ENCODE measurements around the gene C19orf85. TPM values are rescaled to one million over a fixed set of nuclear protein-coding genes. Genes with fewer than 3 reads are reported as not detected.
"Not testable (repeated sequence)": the region's sequence is repeated elsewhere in the genome, so short reads cannot be mapped to it uniquely, and the experiment has no call there.

Gene C19orf85
- total and polyA plus RNA-seq, 4 experiments from 2014 or later, result not detected

DNA sequence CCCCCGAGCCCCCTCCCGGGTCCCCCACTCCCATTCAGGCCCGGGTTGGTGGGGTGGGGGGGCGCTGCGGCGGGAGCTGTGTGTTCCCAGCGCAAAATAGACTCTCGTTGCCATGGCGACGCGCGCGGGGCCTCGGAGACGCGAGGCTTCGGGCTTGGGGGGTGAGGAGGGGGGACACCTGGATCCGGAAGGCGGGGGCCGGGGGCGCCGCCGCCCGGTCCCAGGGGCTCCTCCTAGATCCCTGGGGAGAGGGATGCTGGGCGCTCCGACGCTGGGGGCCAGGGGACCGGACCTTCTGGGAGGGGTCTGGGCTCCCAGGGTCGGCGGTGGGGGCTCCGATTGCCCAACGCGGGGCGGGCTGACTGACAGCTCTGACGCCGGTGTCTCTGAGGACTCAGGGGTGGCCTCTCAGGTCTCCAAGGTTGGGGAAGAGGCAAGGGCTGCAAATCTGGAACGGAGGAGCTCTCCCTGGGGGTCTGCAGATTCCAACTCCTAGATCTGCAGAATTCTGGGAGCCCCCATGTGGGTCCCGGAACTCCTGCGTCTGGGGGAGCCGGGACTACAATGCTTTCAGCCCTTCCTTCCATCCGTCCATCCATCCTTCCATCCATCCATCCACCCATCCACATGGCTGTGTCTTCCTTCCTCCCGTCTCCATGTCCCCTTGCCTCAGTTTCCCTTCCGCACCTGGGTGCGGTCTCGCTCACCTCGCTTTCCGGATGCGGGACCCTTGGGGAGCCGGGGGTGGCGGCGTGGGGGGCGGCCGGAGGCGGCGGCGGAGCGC is 12.4 kb downstream of the C19orf85 start:
- peak overlapping the region in 5 of 8 donors; percentile 41 to 74 (median 65) for H3K4me3 Mint-ChIP-seq
- intact Hi-C loops (cut with micrococcal nuclease), result no loop called here

DNA sequence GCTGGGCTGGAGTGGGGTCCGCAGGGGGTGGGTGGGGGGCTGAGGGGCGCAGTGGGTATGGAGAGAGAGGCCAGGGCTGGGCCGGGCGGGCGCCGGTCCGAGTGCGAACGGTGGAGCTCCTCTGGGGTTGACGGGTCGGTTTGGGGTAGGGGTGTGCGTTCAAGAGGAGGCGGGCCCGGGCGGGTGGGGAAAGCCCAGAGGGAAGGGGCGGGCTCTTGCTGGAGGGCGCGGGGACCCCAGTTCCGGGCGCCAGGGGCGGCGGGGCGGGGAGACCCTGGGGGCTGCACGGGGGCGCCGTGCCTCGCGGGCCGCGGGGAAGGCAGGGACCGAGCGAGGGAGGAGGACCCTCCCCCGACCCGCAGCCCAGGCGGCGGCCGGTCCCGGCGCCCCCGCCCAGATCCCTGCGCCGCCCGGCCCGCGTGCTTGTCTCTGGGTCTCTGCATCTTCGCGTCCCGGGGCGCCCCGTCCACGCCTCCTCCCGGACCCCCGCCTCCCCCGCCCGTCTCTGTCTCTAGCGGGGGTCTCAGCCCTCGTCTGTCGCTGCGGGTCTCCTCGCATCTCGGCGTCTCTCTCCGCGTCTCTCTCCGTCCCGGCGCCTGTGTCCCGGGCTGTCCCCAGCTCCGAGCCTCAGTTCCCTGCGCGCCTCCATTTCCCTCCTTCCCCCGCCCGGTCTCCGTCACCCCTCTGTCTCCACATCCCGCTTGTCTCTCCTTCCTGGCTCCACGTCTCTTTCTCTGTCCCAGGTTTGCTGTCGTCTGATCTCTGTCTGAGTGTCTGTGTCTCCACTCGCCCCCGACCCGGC is 13.2 kb downstream of the C19orf85 start:
- H3K4me3 Mint-ChIP-seq, result peak overlapping the region; percentile 7 to 74 (median 70)
- Histone ChIP-seq H3K36me3 (ENCODE audit: insufficient read depth, low read length) (no peaks in the 10 kb centered on the region), H3K9me3 (ENCODE audit: control insufficient read depth in 1 of 2, low read length in 2 of 2) (no peaks in the 10 kb centered on the region), H3K4me1 (ENCODE audit: insufficient read depth, low read length) (peaks cover 10% of the 10 kb centered on the region), H3K4me3 (ENCODE audit: low read length in 2 of 2) (no peak overlapping the region), H3K27me3 (ENCODE audit: insufficient read depth, low read length) (no peaks in the 10 kb centered on the region), H3K27ac (ENCODE audit: low read depth, low read length) (no peak overlapping the region)
- intact Hi-C loops (cut with micrococcal nuclease), result no loop called here
- CTCF ChIA-PET (ENCODE audit: partially characterized antibody), result interaction anchor here (3.0 kb wide), 1 partner anchor 310 kb away, joined by 10 read pairs; no protein-coding TSS in a partner anchor
- POLR2A ChIA-PET (ENCODE audit: partially characterized antibody), result no interaction called here
- no peaks in the 10 kb centered on the region for H3K9me3 Mint-ChIP-seq
- H3K36me3 Mint-ChIP-seq, result peaks cover 3% of the 10 kb centered on the region in 2 donors
- H3K27ac Mint-ChIP-seq, result peak overlapping the region in 3 of 7 donors; percentile 48 to 87 (median 55)
- peaks cover 12 to 18% of the 10 kb centered on the region in 2 donors for H3K27me3 Mint-ChIP-seq
- peaks cover 5 to 20% (median 15%) of the 10 kb centered on the region in 4 donors for H3K4me1 Mint-ChIP-seq
- peak in 1 of 5 donors; percentile 29 for DNase-seq

More for the DNA sequence above, 12.4 kb downstream of the C19orf85 start:
- Mint-ChIP-seq H3K27me3 (peaks cover 12 to 18% of the 10 kb centered on the region in 2 donors), H3K4me1 (peaks cover 5 to 20% (median 15%) of the 10 kb centered on the region in 4 donors), H3K36me3 (peaks cover 3 to 8% of the 10 kb centered on the region in 2 donors), H3K9me3 (no peaks in the 10 kb centered on the region), H3K27ac (peak overlapping the region in 1 of 7 donors; percentile 87)
- Histone ChIP-seq H3K4me3 (ENCODE audit: low read length in 2 of 2) (no peak overlapping the region), H3K36me3 (ENCODE audit: insufficient read depth, low read length) (no peaks in the 10 kb centered on the region), H3K4me1 (ENCODE audit: insufficient read depth, low read length) (peaks cover 10% of the 10 kb centered on the region), H3K9me3 (ENCODE audit: control insufficient read depth in 1 of 2, low read length in 2 of 2) (no peaks in the 10 kb centered on the region), H3K27ac (ENCODE audit: low read depth, low read length) (no peak overlapping the region), H3K27me3 (ENCODE audit: insufficient read depth, low read length) (no peaks in the 10 kb centered on the region)
- ChIA-PET CTCF (ENCODE audit: partially characterized antibody) (interaction anchor here (2.2 to 3.0 kb wide), 2 partner anchors 16 to 311 kb away, joined by 10 read pairs; no protein-coding TSS in a partner anchor), POLR2A (ENCODE audit: partially characterized antibody) (interaction anchor here (0.5 to 0.9 kb wide), 2 partner anchors 8 to 47 kb away, joined by 3 read pairs; no protein-coding TSS in a partner anchor)
- DNase-seq, result peak in 3 of 5 donors; percentile 29 to 61 (median 41)

DNA sequence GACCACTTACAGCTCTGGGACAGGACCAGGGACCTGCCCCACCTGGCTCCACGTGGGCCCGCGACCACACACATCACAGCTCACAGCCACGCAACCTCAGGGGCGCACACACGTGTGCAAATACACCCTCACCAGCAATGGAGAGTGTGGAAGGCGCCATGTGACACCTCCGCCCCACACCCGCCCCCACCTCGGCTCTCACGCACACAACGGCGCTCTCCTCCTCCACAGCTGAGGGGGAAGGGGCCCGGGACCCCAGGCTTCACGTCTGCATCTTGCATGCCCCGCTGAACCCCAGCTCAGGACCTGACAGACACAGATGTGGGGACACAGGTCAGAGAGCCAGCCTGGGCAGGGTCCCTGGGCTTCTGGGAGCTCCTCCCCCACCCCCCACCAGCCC is 15.1 kb downstream of the C19orf85 start:
- Histone ChIP-seq H3K4me1 (ENCODE audit: insufficient read depth, low read length) (peaks cover 10% of the 10 kb centered on the region), H3K27ac (ENCODE audit: low read depth, low read length) (no peak overlapping the region), H3K4me3 (ENCODE audit: low read length in 2 of 2) (no peak overlapping the region), H3K36me3 (ENCODE audit: insufficient read depth, low read length) (no peaks in the 10 kb centered on the region), H3K9me3 (ENCODE audit: control insufficient read depth in 1 of 2, low read length in 2 of 2) (no peaks in the 10 kb centered on the region), H3K27me3 (ENCODE audit: insufficient read depth, low read length) (peaks cover 4% of the 10 kb centered on the region)
- intact Hi-C loops (cut with micrococcal nuclease), result no loop called here
- no peaks in the 10 kb centered on the region for H3K36me3 Mint-ChIP-seq
- H3K27ac Mint-ChIP-seq, result no peak overlapping the region
- DNase-seq, result no peak
- no peak overlapping the region for H3K4me3 Mint-ChIP-seq
- CTCF ChIA-PET (ENCODE audit: partially characterized antibody), result interaction anchor here (0.6 to 0.8 kb wide), 2 partner anchors 18 to 308 kb away, joined by 3 read pairs; no protein-coding TSS in a partner anchor
- POLR2A ChIA-PET (ENCODE audit: partially characterized antibody), result no interaction called here
- H3K9me3 Mint-ChIP-seq, result no peaks in the 10 kb centered on the region
- H3K27me3 Mint-ChIP-seq, result peaks cover 21 to 26% of the 10 kb centered on the region in 2 donors
- H3K4me1 Mint-ChIP-seq, result peaks cover 5 to 18% (median 14%) of the 10 kb centered on the region in 4 donors

DNA sequence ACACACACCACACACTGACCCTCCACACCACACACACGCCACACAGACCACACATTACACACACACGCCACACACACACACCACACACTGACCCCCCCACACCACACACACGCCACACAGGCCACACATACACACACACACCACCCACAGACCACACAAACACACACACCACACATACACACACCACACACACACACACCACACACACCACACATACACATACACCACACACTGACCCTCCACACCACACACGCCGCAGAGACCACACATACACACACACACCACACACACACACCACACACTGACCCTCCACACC is 16.4 kb downstream of the C19orf85 start:
- CTCF ChIA-PET (ENCODE audit: partially characterized antibody); H3K4me3 Mint-ChIP-seq: not testable (repeated sequence)

DNA sequence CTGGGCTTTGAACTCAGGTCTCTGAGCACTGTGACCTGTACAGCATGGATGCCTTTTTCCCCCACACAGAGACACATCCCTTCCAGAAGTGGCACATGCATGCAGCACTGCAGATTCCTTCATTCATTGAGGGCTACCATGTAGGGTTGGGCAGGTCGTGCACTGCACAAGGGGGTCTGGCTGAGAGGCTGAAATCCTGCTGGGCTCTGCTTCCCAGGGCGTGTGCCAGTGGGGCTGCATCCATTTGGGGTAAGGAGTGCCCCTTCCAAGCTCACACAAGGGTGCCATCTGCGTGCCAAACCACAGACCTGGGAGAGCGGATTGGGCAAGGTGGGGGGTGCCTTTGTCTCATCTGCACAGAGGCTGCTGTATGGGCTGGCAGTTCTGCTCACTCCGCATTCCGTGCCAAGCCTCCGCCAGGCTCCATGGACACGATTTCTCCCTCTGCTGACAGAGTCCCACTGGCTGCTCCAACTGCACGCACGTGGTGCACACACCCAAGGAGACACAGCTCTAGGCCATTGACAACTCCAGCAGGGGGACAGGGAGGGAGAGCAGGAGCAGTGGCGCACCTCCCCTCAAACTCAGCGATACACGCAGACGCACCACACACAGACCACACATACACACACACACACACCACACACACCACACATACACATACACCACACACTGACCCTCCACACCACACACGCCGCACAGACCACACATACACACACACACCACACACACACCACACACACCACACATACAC is 17.0 kb downstream of the C19orf85 start:
- CTCF ChIA-PET (ENCODE audit: partially characterized antibody), result no interaction called here
- Histone ChIP-seq H3K27me3 (ENCODE audit: insufficient read depth, low read length) (peaks cover 19% of the 10 kb centered on the region), H3K4me3 (ENCODE audit: low read length in 2 of 2) (no peak overlapping the region), H3K4me1 (ENCODE audit: insufficient read depth, low read length) (peaks cover 10% of the 10 kb centered on the region), H3K36me3 (ENCODE audit: insufficient read depth, low read length) (no peaks in the 10 kb centered on the region), H3K27ac (ENCODE audit: low read depth, low read length) (no peak overlapping the region), H3K9me3 (ENCODE audit: control insufficient read depth in 1 of 2, low read length in 2 of 2) (no peaks in the 10 kb centered on the region)
- POLR2A ChIA-PET (ENCODE audit: partially characterized antibody), result no interaction called here
- Mint-ChIP-seq H3K9me3 (no peaks in the 10 kb centered on the region), H3K4me3 (no peak overlapping the region), H3K4me1 (peaks cover 8 to 20% (median 12%) of the 10 kb centered on the region in 4 donors), H3K36me3 (no peaks in the 10 kb centered on the region), H3K27ac (no peak overlapping the region), H3K27me3 (peaks cover 29 to 30% of the 10 kb centered on the region in 2 donors)
- intact Hi-C loops (cut with micrococcal nuclease), result no loop called here
- peak in 1 of 5 donors; percentile 38 for DNase-seq

More for the DNA sequence above, 16.4 kb downstream of the C19orf85 start:
- H3K27ac Mint-ChIP-seq; H3K27ac ChIP-seq (ENCODE audit: low read depth, low read length); intact Hi-C loops (cut with micrococcal nuclease); H3K4me3 ChIP-seq (ENCODE audit: low read length in 2 of 2); H3K9me3 Mint-ChIP-seq; H3K9me3 ChIP-seq (ENCODE audit: control insufficient read depth in 1 of 2, low read length in 2 of 2); POLR2A ChIA-PET (ENCODE audit: partially characterized antibody); H3K36me3 Mint-ChIP-seq; DNase-seq; H3K36me3 ChIP-seq (ENCODE audit: insufficient read depth, low read length): not testable (repeated sequence)
- H3K27me3 ChIP-seq (ENCODE audit: insufficient read depth, low read length), result peaks cover 17% of the 10 kb centered on the region
- Mint-ChIP-seq H3K27me3 (peaks cover 27 to 28% of the 10 kb centered on the region in 2 donors), H3K4me1 (peaks cover 6 to 21% (median 10%) of the 10 kb centered on the region in 4 donors)
- peaks cover 10% of the 10 kb centered on the region for H3K4me1 ChIP-seq (ENCODE audit: insufficient read depth, low read length)

DNA sequence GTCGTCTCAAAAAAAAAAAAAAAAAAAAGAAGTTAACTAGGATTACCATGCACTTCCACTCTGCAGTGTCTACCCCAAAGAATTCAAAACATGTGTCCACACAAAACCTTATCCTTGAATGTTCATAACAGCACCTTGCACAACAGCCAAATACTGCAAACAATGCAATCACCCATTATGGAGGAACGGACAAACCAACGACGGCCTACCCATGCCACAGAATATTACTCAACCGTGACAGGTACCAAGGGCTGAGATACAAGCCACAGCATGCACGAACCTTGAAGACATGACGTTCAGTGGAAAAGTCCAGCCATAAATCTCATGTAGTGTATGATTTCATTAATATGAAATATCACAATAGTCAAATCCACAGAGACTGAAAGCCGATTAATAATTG is 18.5 kb downstream of the C19orf85 start:
- intact Hi-C loops (cut with micrococcal nuclease), result no loop called here
- H3K36me3 Mint-ChIP-seq, result no peaks in the 10 kb centered on the region
- CTCF ChIA-PET (ENCODE audit: partially characterized antibody), result no interaction called here
- POLR2A ChIA-PET (ENCODE audit: partially characterized antibody), result no interaction called here
- Histone ChIP-seq H3K4me3 (ENCODE audit: low read length in 2 of 2) (no peak overlapping the region), H3K36me3 (ENCODE audit: insufficient read depth, low read length) (no peaks in the 10 kb centered on the region), H3K9me3 (ENCODE audit: control insufficient read depth in 1 of 2, low read length in 2 of 2) (no peaks in the 10 kb centered on the region), H3K27ac (ENCODE audit: low read depth, low read length) (no peak overlapping the region), H3K27me3 (ENCODE audit: insufficient read depth, low read length) (peaks cover 28% of the 10 kb centered on the region), H3K4me1 (ENCODE audit: insufficient read depth, low read length) (peaks cover 11% of the 10 kb centered on the region)
- no peak overlapping the region for H3K27ac Mint-ChIP-seq
- peaks cover 12 to 21% (median 18%) of the 10 kb centered on the region in 4 donors for H3K4me1 Mint-ChIP-seq
- peaks cover 0 to 2% (median 0%) of the 10 kb centered on the region in 8 donors for H3K9me3 Mint-ChIP-seq
- no peak for DNase-seq
- H3K4me3 Mint-ChIP-seq, result no peak overlapping the region
- peaks cover 35 to 36% of the 10 kb centered on the region in 2 donors for H3K27me3 Mint-ChIP-seq

Data from CD4-positive, alpha-beta memory T cell (primary cell).